NCI-H1105 (cell line): ENCODE measurements around the gene LRCH2.
"Not testable (repeated sequence)": the region's sequence is repeated elsewhere in the genome, so short reads cannot be mapped to it uniquely, and the experiment has no call there.

Source experiments
- DNase-seq: peaks from one replicate; lab custom pipeline; 2025; lab: John Stamatoyannopoulos, UW

Gene LRCH2

GRCh38 chrX:115209547-115209946 is 24.3 kb downstream of the LRCH2 start:
- not testable (repeated sequence) for DNase-seq

- DNase-seq, result no peak
These were observed 29.9 kb downstream of the LRCH2 start for GRCh38 chrX:115204040-115204439.

DNA sequence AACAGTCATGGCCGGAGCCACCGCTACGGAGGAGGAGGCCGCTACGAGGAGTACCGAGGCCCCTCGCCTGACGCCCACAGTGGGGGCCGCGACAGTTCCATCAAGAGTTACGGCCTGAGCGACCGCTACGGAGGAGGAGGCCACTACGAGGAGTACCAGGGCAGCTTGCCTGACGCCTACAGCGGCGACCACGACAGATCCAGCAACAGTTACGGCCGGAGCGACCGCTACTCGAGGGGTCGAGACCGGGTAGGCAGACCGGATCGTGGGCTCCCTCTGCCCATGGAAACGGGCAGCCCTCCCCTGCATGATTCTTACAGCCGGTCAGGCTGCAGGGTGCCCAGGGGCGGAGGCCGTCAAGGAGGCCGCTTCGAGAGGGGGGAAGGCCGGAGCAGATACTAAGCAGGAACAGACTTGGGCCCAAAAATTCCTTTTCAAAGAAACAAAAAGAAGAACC is 41.6 kb downstream of the LRCH2 start:
- DNase-seq, result no peak

DNA sequence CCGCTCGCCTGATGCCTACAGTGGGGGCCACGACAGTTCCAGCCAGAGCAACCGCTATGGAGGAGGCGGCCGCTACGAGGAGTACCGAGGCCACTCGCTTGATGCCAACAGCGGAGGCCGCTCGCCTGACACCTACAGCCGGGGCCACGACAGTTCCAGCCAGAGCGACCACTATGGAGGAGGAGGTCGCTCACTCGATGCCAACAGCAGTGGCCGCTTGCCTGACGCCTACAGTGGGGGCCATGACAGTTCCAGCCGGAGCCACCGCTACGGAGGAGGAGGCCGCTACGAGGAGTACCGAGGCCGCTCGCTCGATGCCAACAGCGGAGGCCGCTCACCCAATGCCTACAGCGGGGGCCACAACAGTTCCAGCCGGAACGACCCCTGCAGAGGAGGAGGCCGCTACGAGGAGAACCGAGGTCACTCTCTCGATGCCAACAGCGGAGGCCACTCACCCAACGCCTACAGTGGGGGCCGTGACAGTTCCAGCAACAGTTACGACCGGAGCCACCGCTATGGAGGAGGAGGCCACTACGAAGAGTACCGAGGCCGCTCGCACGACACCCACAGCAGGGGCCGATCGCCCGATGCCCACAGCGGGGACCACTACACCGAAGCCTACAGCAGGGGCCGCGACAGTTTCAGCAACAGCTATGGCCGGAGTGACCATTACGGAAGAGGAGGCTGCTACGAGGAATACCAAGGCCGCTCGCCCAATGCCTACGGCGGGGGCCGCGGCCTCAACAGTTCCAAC is 42.2 kb downstream of the LRCH2 start:
- no peak for DNase-seq

- no peak for DNase-seq
These were observed 43.0 kb downstream of the LRCH2 start for GRCh38 chrX:115190636-115191489.

GRCh38 chrX:115189646-115190635 is 44.0 kb downstream of the LRCH2 start:
- no peak for DNase-seq

DNA sequence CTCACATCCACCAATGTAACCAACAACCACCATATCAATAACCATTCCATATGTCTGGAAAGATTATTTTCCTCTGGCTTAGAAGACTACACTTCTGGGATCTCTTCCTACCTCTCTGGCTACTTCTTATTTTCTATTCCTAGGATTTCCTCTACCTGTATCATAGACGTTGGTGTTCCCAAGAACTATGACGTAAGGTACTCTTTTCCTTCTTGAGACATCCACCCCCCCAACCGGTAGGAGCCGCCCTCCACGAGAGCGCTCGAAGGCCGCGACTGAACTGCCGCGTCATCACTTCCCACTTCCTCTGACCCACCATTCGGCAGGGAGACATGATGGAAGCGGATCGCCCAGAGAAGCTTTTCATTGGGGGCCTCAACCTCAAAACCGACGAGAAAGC is 44.8 kb downstream of the LRCH2 start, which contains the start of gene RBMXL3:
TSS of gene RBMXL3 (plus strand) at position 301 of the 400 bp plus-strand sequence. CDS start at position 333, 32 bp downstream.
- DNase-seq, result no peak

GRCh38 chrX:115183980-115184379 is 49.9 kb downstream of the LRCH2 start:
- DNase-seq, result no peak

- no peak for DNase-seq
These were observed 55.4 kb downstream of the LRCH2 start for GRCh38 chrX:115178473-115178872.

- DNase-seq, result no peak
These were observed 56.0 kb downstream of the LRCH2 start for GRCh38 chrX:115177932-115178331.

DNA sequence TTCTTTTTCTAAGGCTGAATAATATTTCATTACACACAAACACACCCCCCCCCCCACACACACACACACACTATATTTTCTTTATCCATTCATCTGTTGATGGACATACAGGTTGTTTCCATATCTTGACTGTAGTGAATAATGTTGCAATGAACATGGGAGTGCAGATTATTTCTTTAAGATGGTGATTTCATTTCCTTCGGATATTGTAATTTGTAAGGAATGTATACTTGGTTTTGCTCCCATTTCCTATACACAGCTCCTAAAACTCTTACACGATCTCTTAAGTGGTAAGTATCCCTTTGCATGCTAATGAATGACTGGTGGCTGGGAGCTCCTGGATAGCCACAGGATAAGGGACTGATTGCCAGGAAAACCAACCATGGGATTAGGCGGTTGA is 59.3 kb downstream of the LRCH2 start:
- no peak for DNase-seq

DNA sequence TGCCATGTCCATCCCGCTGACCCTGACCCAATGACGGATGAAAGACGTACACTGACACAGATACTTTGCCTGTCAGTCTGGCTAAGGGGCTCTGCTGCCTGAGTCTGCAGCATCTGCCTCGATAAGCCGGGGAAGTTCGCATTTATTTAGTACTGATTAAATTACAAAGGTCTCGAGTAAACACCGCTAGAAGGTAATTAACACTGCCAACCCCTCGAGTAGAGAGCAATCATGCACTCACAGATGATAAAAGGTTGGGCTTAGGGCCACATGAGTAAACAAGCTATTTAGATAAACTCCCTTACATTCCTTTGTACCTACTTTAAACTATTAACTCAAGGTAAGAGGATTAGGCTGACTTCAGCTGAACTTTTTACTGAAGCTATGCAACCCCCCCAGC is 60.7 kb downstream of the LRCH2 start:
- DNase-seq, result no peak

DNA sequence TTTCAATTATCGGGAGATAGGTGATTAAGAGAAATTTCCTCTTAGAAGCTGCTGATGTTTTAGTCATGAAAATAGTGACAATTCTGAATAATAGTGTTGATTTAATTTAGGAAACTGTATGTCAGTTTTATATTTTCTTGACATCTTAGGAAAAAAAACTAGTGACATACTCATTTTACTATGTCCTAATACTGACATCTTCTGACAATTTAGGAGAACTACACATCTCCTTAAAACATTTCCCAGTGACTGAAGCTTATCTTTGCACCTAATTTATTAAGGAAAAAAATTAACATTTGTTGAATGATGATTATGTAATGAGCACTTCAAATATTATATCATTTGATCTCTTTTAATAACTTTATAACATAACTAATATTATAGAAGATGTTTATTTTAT is 86.7 kb downstream of the LRCH2 start:
- peak; percentile 3 for DNase-seq

GRCh38 chrX:115142057-115142456 is 91.8 kb downstream of the LRCH2 start:
- no peak for DNase-seq

- no peak for DNase-seq
These were observed 95.9 kb downstream of the LRCH2 start for GRCh38 chrX:115138040-115138439.

DNA sequence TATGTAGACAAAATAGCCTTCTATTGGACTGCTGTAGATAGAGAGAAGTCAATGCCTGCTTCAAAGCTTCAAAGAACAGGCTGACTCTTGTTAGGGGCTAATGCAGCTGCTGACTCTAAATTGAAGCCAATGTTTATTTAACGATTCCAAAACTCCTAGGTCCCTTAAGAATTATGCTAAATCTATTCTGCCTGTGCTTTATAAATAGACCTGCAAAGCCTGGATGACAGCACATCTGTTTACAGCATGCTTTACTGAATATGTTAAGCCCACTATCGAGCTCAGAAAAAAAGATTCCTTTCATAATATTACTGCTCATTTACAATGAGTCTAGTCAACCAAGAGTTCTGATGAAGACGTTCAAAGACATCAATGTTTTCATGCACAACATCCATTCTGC is 99.5 kb downstream of the LRCH2 start:
- DNase-seq, result no peak

GRCh38 chrX:115112411-115112810 is 121.5 kb downstream of the LRCH2 start:
- no peak for DNase-seq

DNA sequence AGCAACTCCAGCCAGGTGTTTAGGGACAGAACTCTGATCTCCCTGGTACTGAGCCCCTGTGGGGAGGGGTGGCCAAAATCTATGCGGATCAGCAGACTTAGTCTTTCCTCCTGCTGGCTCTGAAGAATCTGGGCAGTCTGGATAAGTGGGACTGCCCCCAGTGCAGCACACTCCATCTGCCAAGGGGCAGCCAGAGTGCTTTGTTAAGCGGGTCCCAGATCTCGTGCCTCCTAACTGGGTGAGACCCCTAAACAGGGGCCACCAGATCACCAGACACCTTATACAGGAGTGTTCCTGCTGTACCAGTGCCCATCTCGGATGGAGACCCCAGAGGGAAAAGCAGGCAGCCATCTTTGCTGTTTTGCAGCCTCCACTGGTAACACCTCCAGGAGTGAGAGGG is 135.0 kb downstream of the LRCH2 start:
- DNase-seq, result no peak

- no peak for DNase-seq
These were observed 140.7 kb downstream of the LRCH2 start for GRCh38 chrX:115093191-115093590.

- DNase-seq, result no peak
These were observed 144.5 kb downstream of the LRCH2 start for GRCh38 chrX:115089419-115089818.

DNA sequence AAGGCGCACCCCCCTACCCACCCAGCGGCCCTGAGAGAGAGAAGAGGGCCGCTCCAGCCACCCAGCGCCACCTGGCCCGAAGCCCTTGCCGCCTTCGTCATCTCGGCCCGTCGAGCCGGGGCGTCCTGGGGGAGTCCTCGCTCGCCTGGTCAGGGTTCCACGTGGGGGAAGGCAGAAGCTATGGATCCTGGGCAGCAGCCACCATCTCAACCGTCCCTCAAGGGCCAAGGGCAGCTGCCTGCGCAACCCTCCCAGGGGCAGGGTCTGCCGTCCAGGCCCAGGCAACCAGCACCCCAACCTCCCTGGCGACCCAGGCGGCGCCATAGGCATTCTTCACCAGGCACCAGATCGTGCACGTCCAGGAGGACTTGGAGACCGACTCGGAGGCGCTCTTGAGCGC is 165.0 kb downstream of the LRCH2 start:
- DNase-seq, result no peak

DNA sequence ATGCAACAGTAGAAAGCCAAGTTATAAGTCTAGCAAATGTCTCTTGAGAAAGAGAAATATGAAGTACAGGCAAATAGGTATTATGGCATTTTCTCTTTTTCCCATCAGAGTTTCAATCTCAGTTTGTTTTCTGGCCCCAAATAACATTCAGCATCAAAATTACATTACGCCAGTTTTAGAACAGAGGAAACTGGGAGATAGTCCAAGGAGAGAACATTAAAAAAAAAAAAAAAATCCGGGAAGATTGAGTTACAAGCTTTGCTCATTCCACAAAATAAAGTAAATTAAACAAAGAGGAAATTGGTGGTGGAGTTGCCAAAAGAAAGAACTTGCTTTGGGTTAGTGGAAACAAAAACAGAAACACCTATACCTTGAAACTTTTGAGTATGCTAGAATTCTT is 166.1 kb downstream of the LRCH2 start:
- no peak for DNase-seq
